Cortex of kidney (tissue), 1 donor: ENCODE measurements around the gene NOS1AP.

Experiments used
- DNase-seq: peaks from one replicate; lab custom pipeline; 2025; lab: John Stamatoyannopoulos, UW

Gene NOS1AP

GRCh38 chr1:162089748-162090147 is 20.3 kb downstream of the NOS1AP start:
- DNase-seq = no peak

- DNase-seq = no peak
Measured at GRCh38 chr1:162090378-162090777, 20.9 kb downstream of the NOS1AP start.

DNA sequence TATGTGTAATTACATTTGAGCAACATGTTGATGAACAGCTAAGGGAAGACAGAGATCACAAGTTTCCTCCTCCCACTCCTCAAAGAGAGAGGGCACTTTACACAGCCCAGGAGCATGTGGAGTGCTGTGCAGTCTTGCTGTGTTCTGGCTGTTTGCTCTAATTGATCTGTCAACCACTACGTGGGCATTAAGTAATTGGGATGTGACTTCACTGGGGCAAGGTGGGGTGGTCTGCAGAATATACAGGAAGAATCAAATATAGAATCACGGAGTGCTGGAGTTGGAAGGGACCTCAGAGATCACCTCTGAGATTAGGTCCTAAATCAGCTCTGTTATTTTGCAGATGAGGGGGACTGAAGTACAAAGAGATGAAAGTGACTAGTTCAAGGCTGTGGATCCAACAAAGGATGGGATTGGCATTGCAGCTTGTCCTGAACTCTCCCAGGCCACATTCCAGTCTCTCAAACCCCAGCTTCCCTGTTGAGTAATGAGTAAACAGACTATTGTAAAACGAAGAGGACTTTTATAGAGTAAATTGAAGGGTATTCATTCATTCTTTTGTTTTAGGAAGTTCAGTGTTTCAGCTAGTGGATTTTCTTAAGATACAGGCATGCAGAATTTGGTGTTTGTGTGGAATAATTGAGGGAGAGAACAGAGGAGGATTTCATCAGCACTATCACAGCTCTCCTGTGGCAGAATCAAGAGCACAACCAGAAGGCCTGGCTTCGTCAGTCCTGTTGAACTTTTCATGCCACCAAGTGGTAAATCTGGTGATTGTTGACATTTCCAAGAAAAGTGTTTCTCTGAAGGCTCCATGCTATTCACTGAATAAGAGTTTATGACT is 22.4 kb downstream of the NOS1AP start:
- no peak for DNase-seq

DNA sequence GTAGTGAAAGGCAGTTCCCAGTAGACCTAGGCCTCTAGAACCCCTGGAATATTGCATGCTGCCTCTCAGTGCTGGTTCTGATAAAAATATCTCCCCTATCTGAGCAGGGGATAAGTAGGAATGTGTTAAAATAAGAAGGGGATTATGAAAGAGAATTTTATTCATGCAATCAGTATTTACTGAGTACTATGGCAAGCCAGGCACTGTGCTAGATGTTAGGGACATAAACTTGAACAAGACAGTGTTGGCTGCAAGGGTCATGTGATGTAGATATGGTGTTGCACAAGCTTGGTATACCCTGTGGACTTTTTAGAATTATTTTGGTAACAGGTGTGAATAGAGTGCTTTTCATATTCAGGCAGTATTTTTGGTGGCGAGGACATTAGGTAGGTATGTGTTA is 23.6 kb downstream of the NOS1AP start:
- no peak for DNase-seq

- DNase-seq = no peak
Measured at GRCh38 chr1:162094271-162094670, 24.8 kb downstream of the NOS1AP start.

GRCh38 chr1:162094723-162095122 is 25.2 kb downstream of the NOS1AP start:
- no peak for DNase-seq

GRCh38 chr1:162107911-162108310 is 38.4 kb downstream of the NOS1AP start:
- no peak for DNase-seq

GRCh38 chr1:162108426-162108825 is 38.9 kb downstream of the NOS1AP start:
- no peak for DNase-seq

DNA sequence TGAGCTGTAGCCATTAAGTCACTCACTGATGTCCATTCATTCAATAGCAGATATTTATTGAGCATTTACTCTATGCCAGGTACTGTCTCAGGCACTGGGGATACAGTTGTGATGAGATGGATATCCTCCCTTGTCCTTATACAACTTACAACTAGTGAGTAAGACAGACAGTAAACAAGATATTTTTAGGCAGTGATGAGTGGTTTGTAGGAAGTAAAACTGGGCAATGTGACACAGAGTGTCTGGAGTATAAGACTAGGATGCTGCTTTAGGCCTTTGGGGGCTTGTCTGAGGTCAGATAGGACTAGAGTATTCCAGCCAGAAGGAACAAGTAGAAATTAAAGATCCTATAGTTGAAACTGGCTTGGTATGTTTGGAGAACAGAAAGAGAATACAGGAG is 41.4 kb downstream of the NOS1AP start:
- DNase-seq = no peak

DNA sequence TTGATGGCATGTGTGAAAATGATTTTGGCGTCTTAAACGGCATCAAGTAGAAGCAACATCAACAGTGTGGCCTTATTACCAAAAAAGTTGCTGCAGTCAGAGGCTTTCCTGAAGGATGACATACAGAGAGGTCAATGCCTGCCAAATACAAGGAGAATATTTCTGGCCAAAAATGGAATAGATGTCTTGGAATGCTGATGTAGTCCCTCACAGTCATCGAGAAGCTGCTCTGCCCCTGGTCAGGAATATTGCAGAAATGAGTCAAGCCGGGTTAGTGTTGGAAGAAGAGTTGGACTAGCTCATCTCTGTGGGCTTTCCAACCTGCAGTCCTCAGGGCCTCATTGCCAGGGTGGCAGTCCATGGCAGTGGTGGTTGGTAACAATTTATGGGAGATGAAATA is 42.1 kb downstream of the NOS1AP start:
- no peak for DNase-seq

DNA sequence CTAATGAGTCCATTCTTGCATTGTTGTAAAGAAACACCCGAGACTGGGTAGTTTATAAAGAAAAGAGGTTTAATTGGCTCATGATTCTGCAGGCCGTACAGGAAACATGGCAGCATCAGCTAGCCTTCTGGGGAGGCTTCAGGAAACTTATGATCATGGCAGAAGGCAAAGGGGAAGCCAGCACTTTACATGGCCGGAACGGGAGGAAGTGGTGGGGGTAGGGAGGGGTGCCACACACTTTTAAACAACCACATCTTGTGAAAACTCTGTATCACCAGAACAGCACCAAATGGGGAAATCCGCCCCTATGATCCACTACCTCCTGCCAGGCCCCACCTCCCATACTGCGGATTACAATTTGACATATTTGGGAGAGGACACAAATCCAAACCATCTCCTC is 43.9 kb downstream of the NOS1AP start:
- no peak for DNase-seq

- DNase-seq = no peak
Measured at GRCh38 chr1:162117039-162117774, 47.7 kb downstream of the NOS1AP start.

DNA sequence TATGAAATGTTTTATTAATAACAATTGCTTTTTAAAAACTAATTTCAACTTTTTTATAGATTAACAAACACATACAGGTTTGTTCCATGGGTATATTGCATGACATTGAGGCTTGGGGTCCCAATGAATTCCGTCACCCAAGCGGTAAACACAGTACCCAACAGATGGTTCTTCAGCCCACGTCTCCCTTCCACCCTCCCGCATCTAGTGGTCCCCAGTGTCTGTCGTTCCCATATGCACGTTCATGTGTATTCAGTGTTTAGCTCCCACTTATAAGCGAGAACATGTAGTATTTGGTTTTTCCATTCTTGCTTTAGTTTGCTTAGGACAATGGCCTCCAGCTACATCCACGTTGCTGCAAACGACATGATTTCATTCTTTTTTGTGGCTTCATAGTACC is 48.6 kb downstream of the NOS1AP start:
- no peak for DNase-seq

DNA sequence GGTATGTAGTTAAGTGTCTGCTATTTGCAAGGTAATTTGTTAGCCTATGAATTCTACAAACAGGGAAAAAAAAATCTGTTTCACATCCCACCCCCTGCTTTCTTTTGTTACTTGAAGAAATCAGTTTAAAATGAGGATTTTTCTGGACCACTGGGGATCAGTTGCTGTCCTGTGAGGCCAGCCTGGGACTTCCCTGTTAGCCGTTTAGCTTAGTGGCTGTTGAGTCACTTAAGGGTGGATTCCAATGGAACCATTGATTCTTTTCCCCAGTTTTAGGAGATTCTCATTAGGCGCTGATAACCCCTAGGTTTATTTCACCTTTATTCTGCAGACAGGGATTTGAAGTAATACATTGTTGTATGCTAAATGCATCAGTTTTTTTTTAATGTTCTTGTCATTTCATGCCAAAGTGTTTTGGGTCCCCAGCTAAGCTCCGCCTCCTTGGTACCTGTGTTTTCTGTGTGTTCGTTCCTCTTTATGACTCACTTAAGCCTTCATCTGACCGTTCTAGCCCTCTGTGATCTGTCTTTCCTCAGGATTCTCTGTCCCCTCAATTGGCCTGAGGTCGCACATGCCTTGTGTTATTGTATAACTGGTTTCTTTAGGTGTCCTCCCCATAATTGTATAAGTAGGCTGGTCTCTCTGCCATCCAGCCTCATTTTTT is 59.3 kb downstream of the NOS1AP start:
- DNase-seq = no peak

- no peak for DNase-seq
Measured at GRCh38 chr1:162130308-162130707, 60.8 kb downstream of the NOS1AP start.

GRCh38 chr1:162131400-162132321 is 62.2 kb downstream of the NOS1AP start:
- DNase-seq = no peak

GRCh38 chr1:162133566-162133965 is 64.1 kb downstream of the NOS1AP start:
- no peak for DNase-seq

- no peak for DNase-seq
Measured at GRCh38 chr1:162134646-162135045, 65.2 kb downstream of the NOS1AP start.

DNA sequence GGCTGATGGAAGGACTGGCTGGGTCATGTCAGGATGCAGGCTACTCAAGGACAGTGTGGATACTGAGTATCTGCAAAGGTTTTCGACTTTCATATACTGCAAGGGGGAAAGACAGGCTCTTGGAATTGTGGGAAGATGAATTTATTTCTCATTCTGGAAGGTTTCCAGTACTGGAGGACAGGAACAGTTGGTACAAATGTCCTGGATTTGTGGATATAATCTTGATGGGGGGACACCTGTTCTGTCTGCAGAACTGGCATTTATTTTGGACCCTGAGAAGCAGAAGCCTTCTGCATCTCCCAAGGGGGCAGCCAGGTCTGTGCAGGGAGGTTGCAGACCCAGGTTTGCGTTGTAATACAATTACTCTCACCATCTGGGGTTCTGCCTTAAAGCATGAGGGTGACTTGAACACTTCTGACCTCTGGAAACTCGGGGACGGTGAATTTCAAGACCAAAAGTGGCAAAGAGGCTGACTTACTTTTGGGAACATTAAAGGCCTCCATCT is 65.8 kb downstream of the NOS1AP start:
- DNase-seq = no peak

DNA sequence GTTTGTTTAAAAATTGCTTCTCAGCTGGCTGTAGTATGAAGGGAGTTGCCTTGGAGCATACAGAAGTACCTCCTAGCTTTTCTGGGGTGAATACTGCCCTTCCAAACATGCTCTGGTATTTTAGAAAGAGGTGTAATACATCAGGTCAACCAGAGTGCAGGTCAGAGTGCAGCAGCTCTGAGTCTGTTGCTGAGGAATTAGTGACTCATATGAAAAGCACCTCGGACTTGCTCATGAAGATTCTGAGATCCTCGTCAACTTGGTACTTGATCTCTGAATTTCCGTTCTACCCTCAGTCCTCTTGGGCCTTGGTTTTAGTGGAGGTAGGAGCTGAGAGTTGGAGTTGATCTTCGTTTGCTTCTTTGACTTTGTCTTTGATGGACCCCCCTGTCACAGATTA is 67.3 kb downstream of the NOS1AP start:
- DNase-seq = no peak

DNA sequence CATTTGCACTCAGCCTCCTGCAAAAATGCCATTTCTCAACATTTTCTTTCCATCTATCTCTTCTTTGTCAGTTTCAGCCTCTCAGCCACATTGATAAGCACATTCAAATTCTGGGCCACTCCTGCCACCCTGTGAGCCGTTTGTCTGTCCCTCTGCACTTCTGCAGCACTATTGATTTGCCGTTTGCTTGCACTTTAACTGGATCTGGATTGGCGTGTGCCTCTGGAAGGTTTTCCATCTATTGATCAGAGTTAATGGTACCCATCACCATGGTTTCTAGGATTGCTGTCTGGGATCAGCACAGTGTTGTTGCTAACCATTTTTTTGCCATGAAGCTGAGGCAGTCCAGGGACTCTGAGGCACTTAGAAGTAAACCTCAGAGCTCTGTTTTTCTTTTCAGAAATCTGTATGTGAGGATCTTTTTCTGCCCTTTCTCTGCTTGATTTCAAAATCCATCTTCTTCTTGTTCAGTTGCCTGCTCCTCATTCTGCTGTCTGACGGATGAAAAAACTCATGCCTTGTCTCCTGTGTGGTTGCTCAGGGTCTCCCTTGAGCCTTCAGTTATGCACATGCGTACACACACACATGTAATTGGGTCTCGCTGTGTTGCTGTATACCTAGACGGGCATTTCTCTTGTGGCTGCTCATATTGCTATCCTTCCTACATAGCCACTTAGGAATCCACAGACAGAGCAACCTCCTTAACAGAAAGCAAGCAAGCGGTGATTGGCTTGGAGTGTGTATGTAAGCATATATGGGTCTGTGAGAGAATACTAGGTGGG is 67.9 kb downstream of the NOS1AP start:
- DNase-seq = no peak
